IPS DF 4.7 (cell line): Measurements from ENCODE around the gene TJP3.

ENCODE experiments used
- DNase-seq: peaks from one replicate; pipeline ENCODE4 v3.0.0-alpha.2; 2013; ENCODE audit warnings: low spot score; ENCODE audit errors: extremely low read depth

Gene TJP3

DNA sequence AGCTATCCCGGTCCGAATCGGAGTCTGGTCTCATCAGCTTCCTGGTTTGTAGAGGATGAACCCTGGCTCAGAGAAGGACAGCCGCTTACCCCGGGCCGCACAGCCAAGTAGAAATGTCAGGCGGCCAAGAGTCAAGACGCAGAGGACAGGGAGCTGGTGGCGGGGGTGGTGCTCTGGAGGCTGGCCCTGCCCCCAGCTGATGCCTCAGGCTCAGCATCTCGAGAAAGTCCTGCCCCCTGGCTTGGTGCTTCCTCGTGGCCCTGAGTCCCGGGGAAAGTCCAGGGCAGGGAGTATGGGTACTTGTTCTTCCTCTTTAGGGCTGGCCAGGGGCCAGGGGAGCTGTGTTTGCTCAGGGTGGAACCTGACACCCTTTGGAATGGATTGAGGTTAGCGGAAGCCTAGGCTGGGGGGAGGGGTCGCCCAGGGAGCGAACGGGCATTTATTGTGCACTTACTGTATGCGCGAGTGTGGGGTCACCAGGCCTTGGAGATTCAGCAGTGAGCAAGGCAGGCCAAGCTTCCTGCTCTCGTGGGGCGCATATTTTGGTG lies 2.2 kb downstream of the TJP3 start:
- DNase-seq, result no peak

DNA sequence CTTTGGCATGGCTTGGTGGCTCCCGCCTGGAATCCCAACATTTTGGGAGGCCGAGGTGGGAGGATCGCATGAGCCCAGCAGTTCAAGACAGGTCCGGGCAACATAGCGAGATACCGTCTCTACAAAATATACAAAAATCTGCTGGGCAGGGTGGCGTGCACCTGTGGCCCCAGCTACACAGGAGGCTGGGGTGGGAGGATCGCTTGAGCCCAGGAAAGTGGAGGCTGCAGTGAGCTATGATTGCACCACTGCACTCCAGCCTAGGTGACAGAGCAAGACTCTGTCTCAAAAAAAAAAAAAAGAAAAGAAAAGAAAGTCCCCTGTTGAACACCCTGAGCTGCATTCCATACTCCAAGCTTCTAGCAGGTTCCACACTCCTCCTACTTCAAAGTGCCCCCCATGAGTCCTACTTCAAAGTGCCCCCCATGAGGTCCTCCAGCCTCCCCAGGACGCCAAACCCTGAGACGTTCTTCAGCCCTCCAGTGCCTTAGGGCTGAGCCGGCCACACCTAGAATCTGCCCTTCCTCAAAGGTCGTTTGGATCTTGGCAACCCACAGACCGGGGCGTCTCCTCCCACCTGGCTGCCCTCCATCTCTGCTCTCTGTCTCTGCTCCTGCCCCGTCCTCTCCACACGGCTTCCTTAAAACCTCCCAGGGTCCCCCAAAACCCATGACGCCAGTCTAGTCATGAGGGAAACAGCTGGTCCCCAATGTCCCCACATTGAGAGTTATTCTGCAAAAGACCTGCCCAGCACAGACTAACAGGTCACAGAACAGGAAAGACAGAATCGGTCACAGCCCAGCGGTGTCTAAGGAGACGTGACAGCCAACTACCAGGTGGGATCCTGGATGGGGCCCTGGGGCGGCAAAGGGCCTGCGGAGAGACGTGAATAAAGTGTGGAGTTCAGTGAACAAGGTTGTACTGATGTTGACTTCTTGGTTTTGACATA lies 4.8 kb downstream of the TJP3 start:
- DNase-seq, result no peak

DNA sequence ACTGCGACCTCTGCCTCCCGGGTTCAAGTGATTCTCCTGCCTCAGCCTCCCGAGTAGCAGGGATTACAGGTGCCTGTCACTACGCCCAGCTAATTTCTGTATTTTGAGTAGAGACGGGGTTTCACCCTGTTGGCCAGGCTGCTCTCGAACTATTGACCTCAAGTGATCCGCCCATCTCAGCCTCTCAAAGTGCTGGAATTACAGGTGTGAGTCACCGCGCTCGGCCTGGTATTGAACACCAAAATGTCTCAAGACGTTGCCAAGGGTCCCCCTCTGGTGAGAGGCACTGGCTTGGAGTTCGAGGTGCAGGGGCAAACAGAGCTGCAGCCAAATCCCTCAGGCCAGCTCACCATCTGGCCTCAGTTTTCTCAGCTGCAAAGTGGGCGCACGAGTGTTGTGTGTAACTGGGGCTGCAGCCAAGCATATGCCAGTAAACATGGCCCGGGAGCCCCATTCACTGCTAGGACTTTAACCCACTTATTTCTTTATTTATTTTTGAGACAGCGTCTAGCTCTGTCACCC lies 8.0 kb downstream of the TJP3 start:
- DNase-seq, result no peak

DNA sequence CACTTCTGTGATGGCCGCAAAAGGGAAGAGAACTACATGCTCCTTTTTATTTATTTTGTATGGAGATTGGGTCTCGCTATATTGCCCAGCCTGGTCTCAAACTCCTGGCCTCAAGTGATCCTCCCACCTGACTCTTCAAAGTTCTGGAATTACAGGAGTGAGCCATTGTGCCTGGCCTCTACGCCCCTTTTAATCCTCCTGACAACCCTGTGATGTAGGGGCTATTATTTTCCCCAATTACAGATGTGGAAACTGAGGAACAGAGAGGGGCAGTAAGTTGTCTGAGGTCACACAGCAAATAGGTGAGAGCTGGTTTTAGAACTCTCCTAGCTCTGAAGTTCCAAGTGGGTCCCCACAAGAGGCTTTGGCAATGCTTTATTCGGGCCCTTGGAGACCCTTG lies 11.7 kb downstream of the TJP3 start:
- DNase-seq, result no peak

DNA sequence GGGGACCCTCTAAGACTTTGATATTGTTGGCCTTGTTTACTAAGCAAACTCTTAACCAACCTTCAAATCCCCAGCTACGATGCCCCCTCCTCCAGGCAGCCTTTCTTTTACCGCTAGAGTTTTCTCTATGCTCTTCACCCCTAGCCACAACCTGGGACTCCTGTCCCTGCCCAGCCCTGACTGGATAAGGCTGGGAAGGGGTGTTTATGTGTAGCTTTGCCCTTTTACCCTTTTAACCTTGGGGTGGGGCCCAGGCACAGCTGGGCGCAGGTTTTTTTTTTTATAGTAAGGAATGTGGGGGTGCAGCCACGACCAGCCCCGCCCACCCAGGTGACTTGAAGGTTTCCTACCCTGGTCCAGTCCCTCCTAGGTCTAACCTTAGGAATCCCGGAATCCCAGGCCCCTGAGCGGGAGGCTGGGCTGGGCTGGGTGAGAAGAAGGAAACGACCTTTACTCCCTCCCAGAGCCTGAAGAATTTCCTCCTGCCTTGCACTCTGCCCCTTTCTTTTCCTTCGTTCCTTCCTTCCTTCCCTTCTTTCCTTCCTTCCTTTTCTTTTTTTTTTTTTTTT lies 12.2 kb downstream of the TJP3 start:
- no peak for DNase-seq

DNA sequence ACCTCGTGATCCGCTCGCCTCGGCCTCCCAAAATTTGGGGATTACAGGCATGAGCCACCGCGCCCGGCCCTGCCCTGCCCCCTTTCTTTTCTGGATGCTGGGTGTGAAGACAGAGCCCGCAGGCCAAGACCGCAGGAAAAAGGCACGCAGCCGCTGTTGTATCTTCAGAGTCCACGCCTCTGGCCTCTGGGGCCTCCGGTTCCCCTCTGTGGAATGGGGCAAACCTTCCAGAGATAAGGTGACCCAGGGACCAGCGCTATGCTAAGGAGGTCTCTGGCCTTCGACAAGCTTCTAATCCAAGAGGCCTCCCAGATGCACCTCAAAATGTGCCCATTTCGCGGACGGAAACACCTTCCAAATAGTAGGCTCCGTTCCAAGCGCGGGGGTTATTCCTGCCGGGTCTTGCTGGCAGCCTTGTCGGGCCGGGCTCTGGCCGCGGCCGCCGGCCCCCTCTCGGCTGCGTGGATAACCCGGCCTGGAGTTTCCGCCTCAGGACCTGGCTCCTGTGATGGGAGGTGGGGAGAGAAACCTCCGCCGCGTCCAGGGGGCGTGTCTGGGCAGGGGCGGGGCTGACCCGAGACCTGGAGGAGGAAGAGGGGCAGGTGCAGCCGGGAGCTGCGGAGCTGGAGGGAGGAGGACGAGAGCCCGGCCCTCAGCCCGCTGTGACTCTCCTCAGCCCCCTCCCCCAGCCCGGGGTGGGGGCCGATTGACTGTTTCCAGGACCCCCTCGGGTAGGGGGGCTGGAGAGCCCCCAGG lies 13.1 kb downstream of the TJP3 start:
- DNase-seq, result peak; percentile 71

DNA sequence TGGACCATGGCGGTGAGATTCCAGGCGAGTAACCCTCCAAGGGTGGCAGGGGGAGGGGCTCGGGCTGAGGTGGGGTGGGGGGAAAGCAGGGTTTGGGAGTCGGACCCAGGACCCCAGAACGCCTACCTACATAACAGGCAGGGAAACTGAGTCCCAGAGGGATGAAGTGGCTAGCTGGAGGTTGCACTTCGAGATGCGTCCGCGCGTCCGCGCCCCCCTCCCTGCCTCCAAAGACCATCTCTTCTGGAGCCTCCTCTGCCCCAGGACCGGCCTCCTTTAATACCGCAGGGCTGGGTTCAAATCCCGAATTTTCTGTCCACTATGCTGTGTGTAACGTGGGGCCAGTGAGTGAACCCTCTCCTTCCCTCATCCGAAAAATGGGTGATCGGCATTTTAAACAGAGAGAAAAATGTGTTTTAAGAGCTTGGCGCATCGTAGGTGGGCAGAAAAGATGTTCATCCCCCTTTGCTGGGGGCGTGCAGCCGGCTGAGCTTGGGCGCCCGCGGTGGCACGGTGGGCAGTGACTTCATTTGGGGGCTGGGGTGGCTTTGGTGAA lies 13.8 kb downstream of the TJP3 start:
- DNase-seq, result no peak

DNA sequence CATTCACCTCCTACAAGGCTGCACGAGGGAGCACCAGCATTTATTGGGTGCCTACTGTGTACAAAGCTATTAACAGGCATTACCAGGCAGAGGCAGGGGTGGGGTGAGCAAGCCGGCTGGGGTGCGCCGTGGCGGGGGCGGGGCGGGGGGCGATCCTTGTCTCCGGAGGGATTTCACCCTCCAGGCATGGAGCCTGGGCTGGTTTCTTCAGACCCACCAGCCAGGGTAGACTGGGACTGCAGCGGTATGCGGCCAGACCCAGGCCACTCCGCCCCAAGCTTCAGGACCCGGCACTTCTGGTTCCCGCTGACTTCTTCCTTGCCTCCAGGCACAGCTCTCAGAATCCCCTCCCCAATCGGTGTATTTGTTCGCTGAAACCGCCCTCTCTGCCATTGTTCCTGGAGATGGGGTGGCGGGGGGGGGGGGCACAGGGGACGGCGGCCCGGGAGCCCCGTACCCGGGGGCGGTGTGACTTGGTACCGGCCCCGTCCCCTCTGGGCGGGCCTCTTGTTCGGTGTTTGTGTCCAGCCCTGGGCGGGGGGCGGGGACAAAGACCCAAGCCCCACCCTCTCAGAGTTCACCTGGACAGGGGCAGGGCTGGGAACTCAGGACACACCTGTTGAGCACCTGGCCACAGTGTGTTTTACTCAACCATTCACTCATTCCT lies 14.4 kb downstream of the TJP3 start:
- no peak for DNase-seq

DNA sequence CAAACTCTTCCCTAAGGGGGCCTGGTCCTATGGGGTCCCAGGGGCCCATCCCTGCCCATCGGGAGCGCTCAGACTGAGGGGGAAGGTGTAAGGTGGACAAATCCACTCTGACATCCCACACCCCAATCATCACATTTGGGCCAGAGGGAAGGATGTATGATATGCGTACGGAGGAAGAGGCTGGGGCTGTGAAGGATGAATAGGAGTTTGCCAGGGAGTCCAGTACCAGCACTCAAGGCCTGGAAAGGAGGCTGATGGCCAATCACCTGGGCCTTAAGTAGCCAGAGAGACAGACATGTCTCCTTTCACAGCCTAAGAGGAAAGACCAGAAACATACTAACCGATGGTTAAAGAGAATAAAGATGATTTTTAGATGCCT lies 14.9 kb downstream of the TJP3 start:
- no peak for DNase-seq

DNA sequence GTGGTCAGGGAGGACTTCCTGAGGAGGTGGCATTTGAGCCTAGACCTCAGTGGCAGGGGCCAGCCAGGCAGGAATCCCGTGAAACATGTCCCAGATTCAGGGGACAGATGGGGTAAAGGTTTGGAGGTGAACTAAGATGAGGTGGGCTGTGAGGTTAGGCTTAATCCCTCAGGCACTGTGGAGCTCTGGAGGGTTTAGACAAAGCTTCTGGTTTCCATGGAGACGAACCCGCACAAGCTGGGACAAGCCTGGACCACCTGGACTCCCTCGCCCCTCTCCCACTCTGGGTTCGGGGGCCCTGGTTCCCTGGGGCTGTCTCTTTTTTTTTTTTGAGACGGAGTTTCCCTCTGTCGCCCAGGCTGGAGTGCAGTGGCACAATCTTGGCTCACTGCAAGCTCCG lies 15.7 kb downstream of the TJP3 start:
- no peak for DNase-seq

DNA sequence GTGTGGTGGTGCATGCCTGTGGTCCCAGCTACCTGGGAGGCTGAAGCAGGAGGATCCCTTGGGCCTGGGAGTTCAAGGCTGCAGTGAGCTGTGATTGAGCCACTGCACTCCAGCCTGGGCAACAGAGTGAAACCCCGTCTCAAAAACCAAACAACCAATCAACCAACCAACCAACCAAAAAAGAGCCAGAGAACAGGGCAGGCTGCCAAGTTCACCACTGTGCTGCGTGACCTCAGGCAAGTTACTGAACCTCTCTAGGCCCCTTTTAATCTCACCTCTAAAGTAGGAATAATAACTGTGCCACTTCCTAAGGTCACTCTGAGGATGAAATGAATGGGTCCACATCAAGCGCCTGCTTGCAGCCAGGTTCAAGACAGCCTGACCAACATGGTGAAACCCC lies 16.9 kb downstream of the TJP3 start:
- DNase-seq, result no peak

DNA sequence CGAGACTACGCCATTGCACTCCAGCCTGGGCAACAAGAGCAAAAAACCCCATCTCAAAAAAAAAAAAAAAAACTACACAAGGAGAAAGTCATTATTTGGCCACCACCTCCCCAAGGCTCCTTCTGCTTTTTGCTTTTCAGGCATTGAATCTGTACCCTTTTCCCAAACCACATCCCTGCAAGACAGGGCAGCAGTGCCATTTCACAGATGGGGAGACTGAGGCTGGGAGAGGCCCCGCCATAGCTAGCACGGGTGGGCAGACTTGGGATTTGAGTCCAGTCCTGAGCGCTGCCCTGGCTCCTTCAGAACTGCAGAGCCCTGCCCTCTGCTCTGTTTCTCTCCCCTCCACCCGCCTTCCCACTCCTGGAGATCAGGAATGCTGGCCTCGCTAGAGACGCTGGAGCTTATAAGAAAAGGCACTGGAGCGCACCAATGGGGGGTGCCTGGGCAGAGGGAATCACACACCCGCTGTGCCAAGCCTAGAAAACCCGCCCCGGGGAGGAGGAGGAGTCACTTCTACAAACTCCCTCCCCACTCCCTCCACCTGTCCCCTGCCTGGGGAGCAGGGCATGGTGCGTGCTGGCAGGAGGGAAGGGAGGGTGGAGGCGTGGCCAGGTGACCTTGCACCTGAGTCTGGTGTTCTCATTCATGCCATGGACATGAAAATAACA lies 17.6 kb downstream of the TJP3 start:
- DNase-seq, result no peak

DNA sequence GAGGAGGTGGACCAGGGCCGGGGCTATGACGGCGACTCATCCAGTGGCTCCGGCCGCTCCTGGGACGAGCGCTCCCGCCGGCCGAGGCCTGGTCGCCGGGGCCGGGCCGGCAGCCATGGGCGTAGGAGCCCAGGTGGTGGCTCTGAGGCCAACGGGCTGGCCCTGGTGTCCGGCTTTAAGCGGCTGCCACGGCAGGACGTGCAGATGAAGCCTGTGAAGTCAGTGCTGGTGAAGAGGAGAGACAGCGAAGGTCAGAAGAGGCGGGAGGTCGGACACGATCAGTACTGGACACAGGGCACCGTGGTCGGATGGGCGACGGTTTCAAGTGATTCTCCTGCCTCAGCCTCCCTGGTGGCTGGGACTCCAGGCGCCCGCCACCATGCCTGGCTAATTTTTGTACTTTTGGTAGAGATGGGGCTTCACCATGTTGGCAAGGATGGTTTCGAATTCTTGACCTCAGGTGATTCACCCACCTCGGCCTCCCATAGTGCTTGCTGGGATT lies 22.3 kb downstream of the TJP3 start:
- DNase-seq, result no peak

DNA sequence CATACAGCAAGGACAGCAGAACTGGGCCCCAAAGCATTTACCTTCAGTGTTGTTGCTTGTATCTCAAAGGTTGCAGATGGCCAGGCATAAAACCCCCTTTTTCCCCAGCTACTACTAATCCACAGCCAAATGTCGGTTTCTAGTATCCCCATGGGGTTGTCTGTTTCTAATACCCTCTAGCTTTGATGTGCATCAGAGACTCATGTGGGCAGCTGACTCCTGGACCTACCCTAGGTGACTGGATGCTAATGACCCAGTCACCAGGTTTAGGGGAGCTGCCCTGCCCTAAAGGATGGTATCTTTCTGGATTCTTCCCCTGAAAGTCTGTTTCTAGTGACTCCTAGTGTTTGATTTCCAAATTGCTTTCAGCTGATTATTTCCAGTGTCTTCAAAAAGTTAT lies 23.9 kb downstream of the TJP3 start:
- DNase-seq, result no peak

DNA sequence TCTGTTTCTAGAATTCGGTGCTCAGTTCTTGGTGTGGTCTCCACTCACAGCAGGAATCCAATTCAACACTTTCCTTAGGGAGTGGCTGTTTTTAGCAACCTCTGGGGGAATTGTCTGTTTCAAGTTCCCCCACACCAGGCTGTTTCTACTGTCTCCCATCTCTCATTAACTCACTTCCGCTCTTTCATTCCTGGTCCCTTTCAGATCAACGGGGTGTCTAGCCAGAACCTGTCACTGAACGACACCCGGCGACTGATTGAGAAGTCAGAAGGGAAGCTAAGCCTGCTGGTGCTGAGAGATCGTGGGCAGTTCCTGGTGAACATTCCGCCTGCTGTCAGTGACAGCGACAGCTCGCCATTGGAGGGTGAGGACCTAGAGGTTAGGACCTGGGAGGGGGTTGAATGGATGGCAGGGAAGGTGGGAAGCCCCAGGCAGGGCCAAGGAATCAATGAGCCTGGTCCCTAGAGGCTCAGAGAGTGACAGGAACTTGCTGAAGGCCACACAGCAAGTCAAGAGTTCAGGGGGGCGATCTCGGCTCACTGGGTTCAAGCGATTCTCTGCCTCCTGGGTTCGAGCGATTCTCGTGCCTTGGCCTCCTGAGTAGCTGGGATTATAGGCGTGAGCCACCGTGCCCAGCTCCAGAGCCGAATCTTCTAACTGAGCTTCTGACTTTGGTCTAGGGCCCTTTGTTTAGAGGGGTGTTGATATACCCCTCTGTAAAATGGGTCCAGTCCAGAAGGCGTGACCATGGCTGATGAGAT lies 25.5 kb downstream of the TJP3 start:
- DNase-seq, result no peak

DNA sequence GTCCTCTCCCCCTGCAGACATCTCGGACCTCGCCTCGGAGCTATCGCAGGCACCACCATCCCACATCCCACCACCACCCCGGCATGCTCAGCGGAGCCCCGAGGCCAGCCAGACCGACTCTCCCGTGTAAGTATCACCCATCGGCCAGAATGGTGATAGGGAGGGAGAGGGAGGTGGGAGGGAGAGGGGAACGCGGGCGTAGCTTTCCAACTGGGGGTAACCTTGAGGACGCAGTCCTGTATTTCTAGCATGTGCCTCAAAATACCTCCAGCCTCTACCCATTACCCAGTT lies 26.1 kb downstream of the TJP3 start:
- no peak for DNase-seq

DNA sequence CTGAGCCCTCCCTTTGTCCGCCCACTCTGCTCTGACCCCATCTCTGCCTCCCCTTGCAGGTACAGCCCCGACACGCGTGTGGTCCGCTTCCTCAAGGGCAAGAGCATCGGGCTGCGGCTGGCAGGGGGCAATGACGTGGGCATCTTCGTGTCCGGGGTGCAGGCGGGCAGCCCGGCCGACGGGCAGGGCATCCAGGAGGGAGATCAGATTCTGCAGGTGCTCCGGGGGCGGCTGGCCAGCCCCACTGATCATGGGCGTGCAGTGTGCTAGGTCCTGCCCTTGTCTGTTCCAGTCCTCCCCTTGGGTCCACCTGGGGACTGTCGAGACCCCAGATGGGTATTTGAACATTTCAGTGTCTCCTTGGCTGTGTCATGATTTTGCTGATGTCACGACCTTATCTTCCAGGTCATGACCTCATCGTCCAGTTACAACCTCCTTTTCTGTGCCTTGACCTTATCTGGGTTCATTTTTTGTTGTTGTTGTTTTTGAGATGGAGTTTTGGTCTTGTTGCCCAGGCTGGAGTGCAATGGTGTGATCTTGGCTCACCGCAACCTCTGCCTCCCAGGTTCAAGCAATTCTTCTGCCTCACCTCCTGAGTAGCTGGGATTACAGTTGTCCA lies 28.0 kb downstream of the TJP3 start:
- DNase-seq, result no peak

DNA sequence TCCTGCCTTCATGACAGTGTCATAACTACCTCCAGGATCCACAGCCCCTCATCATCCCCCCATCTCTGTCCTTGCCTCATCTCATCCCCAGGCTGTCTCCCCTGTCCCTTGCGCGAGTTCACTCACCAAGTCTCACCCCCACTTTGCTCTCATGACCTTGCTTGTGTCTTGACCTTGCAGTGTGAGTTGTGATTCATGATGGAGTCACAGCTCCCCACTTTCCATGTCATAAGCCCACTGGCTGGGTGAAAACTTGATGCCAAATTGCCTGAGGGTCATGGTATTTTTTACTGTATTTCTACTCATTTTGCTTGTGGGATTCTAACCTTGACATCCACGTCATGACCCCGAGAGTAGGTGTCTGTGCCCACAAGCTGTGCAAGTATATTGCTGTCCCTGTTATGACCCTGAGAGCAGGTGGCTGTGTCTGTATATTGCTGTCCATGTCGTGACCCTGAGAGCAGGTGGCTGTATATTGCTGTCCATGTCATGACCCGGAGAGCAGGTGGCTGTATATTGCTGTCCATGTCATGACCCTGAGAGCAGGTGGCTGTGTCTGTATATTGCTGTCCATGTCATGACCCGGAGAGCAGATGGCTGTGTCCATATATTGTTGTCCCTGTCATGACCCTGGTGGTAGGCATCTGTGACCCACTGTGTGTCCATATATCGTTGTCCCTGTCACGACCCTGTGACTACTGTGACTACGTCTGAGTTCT lies 29.5 kb downstream of the TJP3 start:
- no peak for DNase-seq
